HUES64 (cell line): ENCODE data around the gene GMDS.

ENCODE experiments used
- H3K27ac ChIP-seq: 2 replicates; pipeline ENCODE4 v1.7.0; 2013; ENCODE audit warnings: low read depth, low read length, inconsistent platforms
- H3K27me3 ChIP-seq: 2 replicates; pipeline ENCODE4 v1.6.1; 2013; ENCODE audit warnings: mild to moderate bottlenecking, low read length; ENCODE audit not compliant: insufficient read depth
- H3K36me3 ChIP-seq: 2 replicates; pipeline ENCODE4 v1.6.1; 2013; ENCODE audit warnings: mild to moderate bottlenecking, low read length; ENCODE audit not compliant: insufficient read depth
- H3K4me1 ChIP-seq: 2 replicates; pipeline ENCODE4 v1.6.1; 2013; ENCODE audit warnings: mild to moderate bottlenecking, low read length, moderate library complexity; ENCODE audit not compliant: insufficient read depth
- H3K4me3 ChIP-seq: 2 replicates; pipeline ENCODE4 v1.5.1; 2013; ENCODE audit warnings: mild to moderate bottlenecking, low read length, moderate library complexity
- H3K9ac ChIP-seq: 2 replicates; pipeline ENCODE4 v1.6.1; 2013; ENCODE audit warnings: mild to moderate bottlenecking, low read depth, low read length
- H3K9me3 ChIP-seq: 2 replicates; pipeline ENCODE4 v1.6.1; 2013; ENCODE audit warnings: low read depth, low read length; ENCODE audit not compliant: insufficient read depth
- WGBS: fragments of 150-250, 120-280 bp; methylation state at CpG from one replicate; pipeline ENCODE4 v1.1.7; 2013; ENCODE audit warnings: missing lambda C conversion rate; 5-methylcytosine and 5-hydroxymethylcytosine counted together

Gene GMDS

DNA sequence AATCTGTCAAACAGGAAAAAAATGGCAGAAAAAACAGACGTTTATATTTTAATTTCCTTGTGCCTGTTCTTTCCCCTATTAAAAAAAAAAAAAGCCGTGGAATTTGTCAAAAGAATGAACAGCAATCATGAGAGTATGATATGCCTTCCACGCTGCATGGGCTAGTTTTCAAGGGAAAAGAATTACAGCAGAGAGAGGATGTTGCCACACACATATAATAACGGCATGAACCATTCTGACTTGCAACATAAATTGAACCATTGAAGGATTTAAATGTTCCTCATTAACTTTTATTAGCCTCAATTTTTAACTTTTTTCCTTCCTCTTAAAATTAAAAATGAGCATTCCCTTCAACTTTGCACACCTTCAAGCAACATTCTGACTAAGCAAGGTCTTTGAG is 333.9 kb downstream of the GMDS start:
- H3K36me3 ChIP-seq: no peaks in the 10 kb centered on the region
- no peaks in the 10 kb centered on the region for H3K27me3 ChIP-seq
- WGBS: 97% methylated on average over 4 of the region's 4 CpGs
- peaks cover 19% of the 10 kb centered on the region for H3K4me1 ChIP-seq
- H3K9me3 ChIP-seq: no peaks in the 10 kb centered on the region
- no peak overlapping the region for H3K9ac ChIP-seq
- H3K4me3 ChIP-seq: no peak overlapping the region
- H3K27ac ChIP-seq: no peak overlapping the region

DNA sequence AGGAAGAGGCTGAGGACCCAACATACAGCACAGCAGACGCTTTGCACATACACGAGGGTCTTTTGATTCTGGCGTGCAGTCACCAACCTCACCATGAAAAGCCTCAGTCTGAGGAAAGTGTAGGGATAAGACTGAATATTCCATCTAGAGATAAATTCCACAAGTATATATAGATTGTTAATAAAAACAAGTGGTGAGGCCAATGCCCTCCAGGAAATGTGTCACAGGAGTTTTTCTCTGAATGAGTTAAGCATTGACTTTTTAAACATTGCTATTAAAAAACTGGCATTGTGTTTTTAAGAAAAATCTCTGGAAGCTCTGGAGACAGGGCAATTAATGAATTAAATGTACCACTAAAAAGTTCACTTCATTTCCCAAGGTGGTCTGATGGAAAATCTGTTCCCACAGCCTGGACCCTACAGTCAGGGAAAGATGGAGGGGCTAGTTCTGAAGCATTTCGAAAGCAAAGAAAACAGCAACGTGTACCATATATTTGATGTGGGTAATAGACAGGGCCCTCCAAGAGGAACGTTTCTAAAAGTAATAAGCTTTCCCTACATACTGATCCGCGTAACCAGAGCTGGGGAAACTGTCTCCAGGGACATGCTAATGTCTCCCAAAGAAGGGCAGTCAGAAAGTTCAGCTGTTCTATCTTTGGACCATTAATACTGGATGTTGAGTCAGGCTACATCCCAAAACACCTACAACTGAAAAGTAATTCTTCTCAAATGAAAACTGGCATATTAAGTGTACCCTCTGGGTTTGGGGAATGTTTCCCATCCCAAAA is 334.6 kb downstream of the GMDS start:
- WGBS: 89% methylated on average over 7 of the region's 8 CpGs
- Histone ChIP-seq H3K9ac (no peak overlapping the region), H3K4me1 (peaks cover 16% of the 10 kb centered on the region), H3K4me3 (no peak overlapping the region), H3K9me3 (no peaks in the 10 kb centered on the region), H3K36me3 (no peaks in the 10 kb centered on the region), H3K27ac (no peak overlapping the region), H3K27me3 (no peaks in the 10 kb centered on the region)

- Histone ChIP-seq H3K9me3 (no peaks in the 10 kb centered on the region), H3K36me3 (no peaks in the 10 kb centered on the region), H3K4me1 (peaks cover 21% of the 10 kb centered on the region), H3K27ac (no peak overlapping the region), H3K9ac (no peak overlapping the region), H3K27me3 (no peaks in the 10 kb centered on the region), H3K4me3 (no peak overlapping the region)
- 69% methylated on average over 6 of the region's 7 CpGs for WGBS
Observed at GRCh38 chr6:1908784-1909183, 336.6 kb downstream of the GMDS start.

- 72% methylated on average over 6 of the region's 6 CpGs for WGBS
- H3K4me3 ChIP-seq: no peak overlapping the region
Observed at GRCh38 chr6:1906609-1907008, 338.8 kb downstream of the GMDS start.

DNA sequence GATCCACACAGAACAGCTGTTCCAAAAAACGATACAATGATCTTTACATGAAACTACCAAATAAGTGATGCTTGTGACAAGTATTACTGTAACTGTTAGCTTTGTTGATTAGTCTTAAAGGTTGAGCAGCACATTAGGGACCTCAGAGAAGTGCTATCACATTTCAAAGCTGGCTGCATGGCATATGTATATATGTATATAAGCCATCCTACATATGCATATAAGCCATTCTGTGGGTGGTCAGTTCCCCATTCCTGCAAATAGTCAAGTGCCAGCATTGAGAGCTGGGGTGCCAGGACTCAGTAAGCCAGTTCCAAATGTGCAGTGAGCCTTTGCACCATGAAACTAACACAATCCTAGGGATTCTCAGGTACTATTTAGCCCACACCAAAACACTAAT is 339.4 kb downstream of the GMDS start:
- no peak overlapping the region for H3K27ac ChIP-seq
- 100% methylated on average over 1 of the region's 1 CpG for WGBS
- peaks cover 30% of the 10 kb centered on the region for H3K4me1 ChIP-seq
- H3K36me3 ChIP-seq: no peaks in the 10 kb centered on the region
- no peak overlapping the region for H3K9ac ChIP-seq
- H3K9me3 ChIP-seq: no peaks in the 10 kb centered on the region
- H3K27me3 ChIP-seq: no peaks in the 10 kb centered on the region
- H3K4me3 ChIP-seq: no peak overlapping the region

More at GRCh38 chr6:1906609-1907008, 338.8 kb downstream of the GMDS start:
- no peaks in the 10 kb centered on the region for H3K27me3 ChIP-seq
- no peak overlapping the region for H3K27ac ChIP-seq
- no peaks in the 10 kb centered on the region for H3K9me3 ChIP-seq
- no peaks in the 10 kb centered on the region for H3K36me3 ChIP-seq
- no peak overlapping the region for H3K9ac ChIP-seq
- H3K4me1 ChIP-seq: peaks cover 28% of the 10 kb centered on the region

DNA sequence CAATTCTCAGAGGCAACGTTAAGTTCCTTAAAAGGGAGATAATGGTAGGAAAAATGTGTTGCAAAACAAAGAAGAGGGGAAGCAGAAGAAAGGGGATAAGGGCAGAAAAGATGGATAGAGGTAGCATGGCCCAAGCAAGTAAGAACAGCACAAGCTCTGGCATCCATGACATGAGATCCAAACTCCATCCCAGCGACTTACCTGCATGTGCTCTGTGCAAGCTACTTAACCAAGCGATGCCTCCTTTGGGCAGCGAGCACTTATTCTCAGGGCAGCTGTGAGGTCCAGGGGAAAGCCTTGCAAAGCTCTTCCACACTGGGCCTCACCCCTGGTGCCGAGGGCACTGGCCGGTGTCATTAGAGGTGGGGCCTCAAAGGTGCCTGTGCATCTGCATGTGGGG is 340.5 kb downstream of the GMDS start:
- Histone ChIP-seq H3K9me3 (no peaks in the 10 kb centered on the region), H3K27me3 (no peaks in the 10 kb centered on the region), H3K36me3 (no peaks in the 10 kb centered on the region), H3K4me3 (no peak overlapping the region), H3K27ac (no peak overlapping the region), H3K9ac (no peak overlapping the region), H3K4me1 (peaks cover 30% of the 10 kb centered on the region)
- WGBS: 93% methylated on average over 6 of the region's 6 CpGs

- peaks cover 27% of the 10 kb centered on the region for H3K4me1 ChIP-seq
- no peaks in the 10 kb centered on the region for H3K36me3 ChIP-seq
- H3K27ac ChIP-seq: no peak overlapping the region
- 81% methylated on average over 9 of the region's 9 CpGs for WGBS
- H3K4me3 ChIP-seq: no peak overlapping the region
- H3K27me3 ChIP-seq: no peaks in the 10 kb centered on the region
- H3K9ac ChIP-seq: no peak overlapping the region
- H3K9me3 ChIP-seq: no peaks in the 10 kb centered on the region
Observed at GRCh38 chr6:1904466-1904799, 341.0 kb downstream of the GMDS start.

DNA sequence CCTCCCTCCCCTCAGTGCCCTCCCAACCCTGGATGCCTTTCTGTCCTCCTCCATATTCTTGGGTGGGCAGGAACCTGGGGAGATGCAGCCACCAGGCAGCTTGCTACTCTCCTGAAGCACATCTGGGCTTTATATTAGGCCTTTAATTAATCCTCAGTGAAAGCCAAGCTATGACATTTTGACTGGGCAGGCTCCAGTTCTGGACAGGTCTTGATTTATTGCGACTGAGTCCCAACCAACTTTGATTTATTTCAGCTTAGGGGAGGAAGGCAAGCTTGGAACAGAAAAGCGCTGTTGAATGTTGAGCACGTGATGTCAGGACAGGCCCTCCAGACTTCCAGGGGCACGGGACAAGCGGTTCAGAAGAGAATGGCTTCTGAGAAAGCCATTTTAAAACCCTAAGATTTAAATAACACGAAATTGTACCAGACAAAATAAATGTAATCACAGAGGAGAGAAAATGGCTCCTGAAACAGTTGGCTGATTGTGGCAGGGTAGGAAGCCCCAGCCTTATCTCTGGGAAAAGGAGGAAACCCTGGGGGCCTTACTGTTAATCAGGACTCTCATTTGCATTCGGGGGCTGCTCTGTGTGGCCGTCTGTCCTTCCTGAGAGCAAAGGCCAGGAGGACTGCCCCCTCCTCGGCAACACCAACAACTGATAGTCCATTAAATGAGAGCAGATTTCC is 341.5 kb downstream of the GMDS start:
- no peak overlapping the region for H3K27ac ChIP-seq
- H3K4me3 ChIP-seq: no peak overlapping the region
- 83% methylated on average over 8 of the region's 9 CpGs for WGBS
- H3K27me3 ChIP-seq: no peaks in the 10 kb centered on the region
- H3K4me1 ChIP-seq: peaks cover 22% of the 10 kb centered on the region
- H3K9me3 ChIP-seq: no peaks in the 10 kb centered on the region
- H3K9ac ChIP-seq: no peak overlapping the region
- no peaks in the 10 kb centered on the region for H3K36me3 ChIP-seq

GRCh38 chr6:1901556-1901955 is 343.8 kb downstream of the GMDS start:
- H3K27me3 ChIP-seq: no peaks in the 10 kb centered on the region
- H3K27ac ChIP-seq: no peak overlapping the region
- no peak overlapping the region for H3K9ac ChIP-seq
- peaks cover 18% of the 10 kb centered on the region for H3K4me1 ChIP-seq
- no peaks in the 10 kb centered on the region for H3K9me3 ChIP-seq
- no peak overlapping the region for H3K4me3 ChIP-seq
- WGBS: 59% methylated on average over 1 of the region's 1 CpG
- no peaks in the 10 kb centered on the region for H3K36me3 ChIP-seq

DNA sequence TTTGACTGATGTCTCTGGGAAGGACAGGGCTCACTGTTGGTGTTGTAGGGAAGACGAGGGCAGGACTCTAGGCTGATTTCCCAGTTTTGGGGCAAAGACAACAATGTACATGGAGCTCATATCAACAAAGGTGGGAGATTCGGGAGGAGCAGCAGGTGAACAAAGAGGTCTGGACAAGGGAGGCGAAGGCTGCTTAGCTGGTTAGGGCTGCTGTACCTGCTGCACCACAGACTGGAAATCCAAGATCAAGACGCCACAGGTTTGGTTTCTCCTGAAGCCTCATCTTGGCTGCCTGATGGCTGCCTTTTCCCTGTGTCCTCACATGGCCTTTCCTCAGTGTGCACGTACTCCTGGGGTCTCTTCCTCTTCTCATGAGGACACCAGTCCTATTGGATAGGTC is 348.5 kb downstream of the GMDS start:
- Histone ChIP-seq H3K9me3 (no peaks in the 10 kb centered on the region), H3K4me1 (peaks cover 4% of the 10 kb centered on the region; the same call in 1 of the 2 replicates), H3K27me3 (no peaks in the 10 kb centered on the region), H3K9ac (no peak overlapping the region), H3K36me3 (no peaks in the 10 kb centered on the region), H3K4me3 (no peak overlapping the region), H3K27ac (no peak overlapping the region)
- 96% methylated on average over 5 of the region's 5 CpGs for WGBS

DNA sequence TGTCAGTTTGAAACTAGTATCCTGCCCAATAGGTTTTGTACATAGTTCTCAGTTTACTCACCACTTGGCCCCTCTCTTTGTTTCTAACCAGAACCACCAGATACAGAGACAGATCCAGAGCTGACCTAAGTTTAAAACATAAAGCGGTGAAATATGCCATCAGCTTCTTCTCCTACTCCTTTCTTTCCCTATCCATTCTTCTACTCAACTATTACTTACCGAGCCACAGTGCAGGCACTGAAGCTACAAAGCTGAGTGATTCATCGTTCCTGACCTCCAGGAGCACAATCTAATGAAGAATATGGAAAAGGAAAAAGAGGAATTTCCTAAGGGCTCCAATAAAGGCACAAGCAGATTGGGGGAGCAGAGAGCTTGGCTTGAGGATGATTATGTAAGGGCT is 349.7 kb downstream of the GMDS start:
- Histone ChIP-seq H3K4me1 (no peaks in the 10 kb centered on the region), H3K27ac (no peak overlapping the region), H3K36me3 (no peaks in the 10 kb centered on the region), H3K4me3 (no peak overlapping the region), H3K27me3 (no peaks in the 10 kb centered on the region), H3K9me3 (no peaks in the 10 kb centered on the region), H3K9ac (no peak overlapping the region)
- WGBS: 93% methylated on average over 3 of the region's 3 CpGs
